ENCODE data around the gene LRFN2.

- TF ChIP-seq, protein P1, sequence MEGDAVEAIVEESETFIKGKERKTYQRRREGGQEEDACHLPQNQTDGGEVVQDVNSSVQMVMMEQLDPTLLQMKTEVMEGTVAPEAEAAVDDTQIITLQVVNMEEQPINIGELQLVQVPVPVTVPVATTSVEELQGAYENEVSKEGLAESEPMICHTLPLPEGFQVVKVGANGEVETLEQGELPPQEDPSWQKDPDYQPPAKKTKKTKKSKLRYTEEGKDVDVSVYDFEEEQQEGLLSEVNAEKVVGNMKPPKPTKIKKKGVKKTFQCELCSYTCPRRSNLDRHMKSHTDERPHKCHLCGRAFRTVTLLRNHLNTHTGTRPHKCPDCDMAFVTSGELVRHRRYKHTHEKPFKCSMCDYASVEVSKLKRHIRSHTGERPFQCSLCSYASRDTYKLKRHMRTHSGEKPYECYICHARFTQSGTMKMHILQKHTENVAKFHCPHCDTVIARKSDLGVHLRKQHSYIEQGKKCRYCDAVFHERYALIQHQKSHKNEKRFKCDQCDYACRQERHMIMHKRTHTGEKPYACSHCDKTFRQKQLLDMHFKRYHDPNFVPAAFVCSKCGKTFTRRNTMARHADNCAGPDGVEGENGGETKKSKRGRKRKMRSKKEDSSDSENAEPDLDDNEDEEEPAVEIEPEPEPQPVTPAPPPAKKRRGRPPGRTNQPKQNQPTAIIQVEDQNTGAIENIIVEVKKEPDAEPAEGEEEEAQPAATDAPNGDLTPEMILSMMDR (IDR thresholded peaks at IDR 0.05; ENCODE audit: low read depth, low read length, poor library complexity, severe bottlenecking) = no peak
- TF ChIP-seq EZH2phosphoT487 (IDR thresholded peaks at IDR 0.05; ENCODE audit: borderline replicate concordance, low read length) = no peak
Observed at GRCh38 chr6:40457261-40457660, 129.9 kb downstream of the LRFN2 start.
